Psoas muscle (tissue), 8 donors: ENCODE data around the gene GRID2. TPM values are rescaled to one million over a fixed set of nuclear protein-coding genes. Genes with fewer than 3 reads are reported as not detected.

Experiments used
- ATAC-seq, 4 donors: fragments of 200-7000 bp; cut with Tn5 transposase; one replicate each; pipeline ENCODE4 v1.9.1; 2020; ENCODE audit warnings: moderate library complexity in 3 of 4, mild to moderate bottlenecking in 2 of 4
- DNase-seq, 2 donors: peaks; one replicate each; pipeline ENCODE4 v3.0.0-alpha.2; 2020
- H3K27ac ChIP-seq: fragments of 200-600 bp; one replicate; pipeline ENCODE4 v1.8.0; 2022
- H3K27me3 ChIP-seq, 3 donors: fragments of 200-600 bp in 1 of 3; one replicate each; pipeline versions ENCODE4 v1.6.1 to v1.8.0; 2013 to 2022; ENCODE audit warnings: low read length in 2 of 3, mild to moderate bottlenecking in 2 of 3, moderate library complexity in 1 of 3; ENCODE audit not compliant: insufficient read depth in 3 of 3
- H3K36me3 ChIP-seq, 2 donors: fragments of 200-600 bp in 1 of 2; one replicate each; pipeline versions ENCODE4 v1.6.1 to v1.8.0; 2013 to 2022; ENCODE audit warnings: low read depth in 1 of 2, mild to moderate bottlenecking in 1 of 2, moderate library complexity in 1 of 2; ENCODE audit not compliant: insufficient read depth in 1 of 2
- H3K4me1 ChIP-seq: fragments of 200-600 bp; one replicate; pipeline ENCODE4 v1.8.0; 2022
- H3K4me3 ChIP-seq: fragments of 200-600 bp; one replicate; pipeline ENCODE4 v1.8.0; 2022; ENCODE audit warnings: mild to moderate bottlenecking
- H3K9me3 ChIP-seq: fragments of 200-600 bp; one replicate; pipeline ENCODE4 v1.8.0; 2022
- WGBS, 3 donors: extraction: QIAGEN DNeasy Blood & Tissue Kit; methylation state at CpG; one replicate each; pipeline versions ENCODE4 v1.1.6 to v1.1.7; 2013; 5-methylcytosine and 5-hydroxymethylcytosine counted together
- intact Hi-C, 2 donors: fragments of 100-400 bp; cut with DNase I; formaldehyde crosslinking; loops; one replicate each; pipeline versions ENCODE4 v1.11.0 to v1.14.2; 2022
- polyA plus RNA-seq, 3 donors: library from polyadenylated mRNA; stranded (reverse); fragments of 200-250 nt; gene quantifications; one replicate each; pipeline ENCODE4 v1.2.3, GENCODE V29; 2013
- total RNA-seq, 4 donors: library from RNA; stranded (reverse); fragmentation: NEBNext Ultra II Directional in 2 of 4; extraction: Animal tissue kit (Norgen Biotek cat#: 25700) in 2 of 4; gene quantifications; one replicate each; pipeline versions ENCODE4 v1.2.1 to v1.2.4, GENCODE V29; 2021 to 2023
- TF ChIP-seq, protein P1 (sequence below): fragments of 200-600 bp; IDR thresholded peaks from one replicate; pipeline ENCODE4 v1.8.0; 2022; ENCODE audit warnings: antibody characterized with exemption
- donor health status: healthy with polysubstance abuse.
- donor health status: DM: no; HTN: no; CAD: no; lungs with moderate emphysema.
- donor health status: Bipolar disorder and iron deficiency.
- donor health status: healthy.
- donor health status: DM: yes; HTN: yes; CAD: no.
- donor health status: DM: no; HTN: no; CAD: no.
- donor health status: DM: no; HTN: no; CAD: no.
- donor health status: DM: yes; HTN: yes; CAD: no.

GRID2 gene
- total and polyA plus RNA-seq, 7 donors = not detected

DNA sequence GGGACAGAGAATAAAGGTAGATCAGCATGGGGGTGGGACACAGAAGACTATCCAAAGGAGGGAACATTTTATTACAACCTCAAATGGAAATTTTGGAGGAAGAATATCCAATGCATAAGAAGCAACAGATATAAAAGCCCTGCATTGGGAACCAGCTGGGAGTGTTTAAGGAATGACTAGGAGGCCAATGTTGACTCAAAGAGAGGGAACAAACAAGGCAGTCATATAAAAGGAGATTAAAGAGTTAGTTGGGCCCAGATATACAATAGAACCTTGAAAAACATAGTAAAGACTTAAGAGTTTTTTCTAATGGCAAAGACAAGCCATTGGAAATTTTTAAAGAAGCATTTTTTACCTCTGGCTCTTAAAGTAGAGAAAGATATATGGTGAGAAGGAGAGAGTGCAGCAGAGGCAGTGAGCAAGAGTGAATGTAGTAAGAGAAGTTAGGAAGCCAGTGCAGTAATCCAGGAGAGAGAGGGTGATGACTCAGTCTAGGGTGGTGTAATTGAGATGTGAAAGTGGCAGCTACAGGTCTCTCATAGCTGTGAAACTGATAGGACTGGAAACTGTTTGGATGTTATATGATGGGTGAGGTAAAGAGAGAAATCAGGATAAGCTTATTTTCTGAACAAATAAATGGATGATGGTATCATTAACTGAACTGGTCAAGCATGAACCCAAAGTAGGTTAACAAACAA is 1342.6 kb downstream of the GRID2 start:
- TF ChIP-seq, protein P1, sequence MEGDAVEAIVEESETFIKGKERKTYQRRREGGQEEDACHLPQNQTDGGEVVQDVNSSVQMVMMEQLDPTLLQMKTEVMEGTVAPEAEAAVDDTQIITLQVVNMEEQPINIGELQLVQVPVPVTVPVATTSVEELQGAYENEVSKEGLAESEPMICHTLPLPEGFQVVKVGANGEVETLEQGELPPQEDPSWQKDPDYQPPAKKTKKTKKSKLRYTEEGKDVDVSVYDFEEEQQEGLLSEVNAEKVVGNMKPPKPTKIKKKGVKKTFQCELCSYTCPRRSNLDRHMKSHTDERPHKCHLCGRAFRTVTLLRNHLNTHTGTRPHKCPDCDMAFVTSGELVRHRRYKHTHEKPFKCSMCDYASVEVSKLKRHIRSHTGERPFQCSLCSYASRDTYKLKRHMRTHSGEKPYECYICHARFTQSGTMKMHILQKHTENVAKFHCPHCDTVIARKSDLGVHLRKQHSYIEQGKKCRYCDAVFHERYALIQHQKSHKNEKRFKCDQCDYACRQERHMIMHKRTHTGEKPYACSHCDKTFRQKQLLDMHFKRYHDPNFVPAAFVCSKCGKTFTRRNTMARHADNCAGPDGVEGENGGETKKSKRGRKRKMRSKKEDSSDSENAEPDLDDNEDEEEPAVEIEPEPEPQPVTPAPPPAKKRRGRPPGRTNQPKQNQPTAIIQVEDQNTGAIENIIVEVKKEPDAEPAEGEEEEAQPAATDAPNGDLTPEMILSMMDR = no peak
- H3K4me1 ChIP-seq = no peaks in the 10 kb centered on the region
- no peak overlapping the region for H3K27ac ChIP-seq
- H3K9me3 ChIP-seq = no peaks in the 10 kb centered on the region
- ATAC-seq (no peak), DNase-seq (no peak)
- no peak overlapping the region for H3K4me3 ChIP-seq
- intact Hi-C loops = no loop called here
- H3K27me3 ChIP-seq = peaks cover 0 to 2% (median 0%) of the 10 kb centered on the region in 3 donors
- no peaks in the 10 kb centered on the region for H3K36me3 ChIP-seq

DNA sequence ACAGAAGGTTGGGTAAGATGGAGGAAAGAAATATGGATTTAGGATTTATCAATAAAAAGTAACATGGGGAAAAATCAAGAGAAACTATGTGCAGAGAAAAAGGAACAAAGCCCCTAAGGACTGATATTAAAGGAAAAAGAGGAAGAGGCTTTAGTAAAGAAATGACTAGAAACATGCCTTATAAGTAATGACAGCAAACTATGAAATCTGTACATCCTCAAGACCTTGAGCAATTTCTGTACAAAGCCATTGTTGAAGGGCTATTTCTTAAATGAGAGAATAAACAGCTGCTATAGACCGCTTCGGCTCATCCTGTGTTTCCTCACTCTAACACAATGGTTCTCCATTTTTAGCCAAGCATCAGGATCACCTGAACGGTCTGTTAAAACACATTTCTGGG is 1344.5 kb downstream of the GRID2 start:
- H3K27me3 ChIP-seq = peaks cover 0 to 2% (median 0%) of the 10 kb centered on the region in 3 donors
- DNase-seq (no peak), ATAC-seq (no peak)
- no peaks in the 10 kb centered on the region for H3K4me1 ChIP-seq
- H3K27ac ChIP-seq = no peak overlapping the region
- no peak overlapping the region for H3K4me3 ChIP-seq
- WGBS, 3 donors = 76 to 78% (median 77%) methylated on average over 3 of the region's 3 CpGs
- intact Hi-C loops = no loop called here
- H3K36me3 ChIP-seq = no peaks in the 10 kb centered on the region
- TF ChIP-seq, protein P1 = no peak
- H3K9me3 ChIP-seq = no peaks in the 10 kb centered on the region

DNA sequence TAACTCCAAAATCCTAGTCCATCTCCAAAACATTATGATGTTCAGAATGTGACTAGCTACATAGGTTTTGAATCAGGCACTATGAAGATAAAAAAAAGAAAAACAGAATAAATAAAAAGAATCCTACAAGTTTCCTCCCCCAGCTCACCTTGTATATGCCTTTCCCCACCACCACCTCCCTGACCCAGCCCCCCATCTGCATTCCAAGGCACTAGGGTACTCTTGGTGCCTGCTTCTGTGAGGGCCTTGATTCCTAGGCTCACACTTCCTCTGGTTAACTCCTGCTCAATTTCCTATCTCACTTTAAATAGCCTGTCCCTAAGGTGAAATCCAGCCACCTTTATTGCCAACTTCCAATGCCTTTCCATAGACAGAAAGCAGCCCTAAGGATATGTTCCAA is 1346.1 kb downstream of the GRID2 start:
- no peak for ATAC-seq
- DNase-seq = no peak
- H3K4me1 ChIP-seq = no peaks in the 10 kb centered on the region
- intact Hi-C loops = no loop called here
- H3K4me3 ChIP-seq = no peak overlapping the region
- peaks cover 0 to 2% (median 0%) of the 10 kb centered on the region in 3 donors for H3K27me3 ChIP-seq
- no peaks in the 10 kb centered on the region for H3K9me3 ChIP-seq
- H3K27ac ChIP-seq = no peak overlapping the region
- TF ChIP-seq, protein P1 = no peak
- no peaks in the 10 kb centered on the region for H3K36me3 ChIP-seq

DNA sequence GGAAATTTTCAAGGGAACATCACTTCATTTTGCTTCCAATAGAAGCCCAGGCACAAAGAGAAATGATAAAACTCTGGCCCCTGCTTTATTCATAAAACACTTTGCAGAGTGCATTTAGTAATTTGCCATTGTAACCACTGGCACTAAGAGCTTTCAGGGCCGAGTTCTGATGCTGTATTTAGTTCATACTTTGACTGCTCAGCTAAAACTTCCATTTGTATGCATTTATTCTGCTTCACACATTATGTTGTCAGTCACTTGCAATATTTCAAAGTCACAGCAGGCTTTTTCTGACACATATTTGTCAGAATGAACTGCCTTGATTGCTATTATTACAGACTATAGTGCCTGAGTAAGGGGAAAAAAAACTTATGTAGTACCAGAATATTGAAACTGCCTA is 1350.4 kb downstream of the GRID2 start:
- Histone ChIP-seq H3K9me3 (no peaks in the 10 kb centered on the region), H3K27me3 (no peaks in the 10 kb centered on the region), H3K27ac (no peak overlapping the region), H3K4me1 (no peaks in the 10 kb centered on the region), H3K4me3 (no peak overlapping the region), H3K36me3 (no peaks in the 10 kb centered on the region)
- ATAC-seq (no peak), DNase-seq (no peak)
- 27 to 53% (median 38%) methylated on average over 1 of the region's 1 CpG for WGBS, 3 donors
- intact Hi-C loops = no loop called here
- TF ChIP-seq, protein P1 = no peak

DNA sequence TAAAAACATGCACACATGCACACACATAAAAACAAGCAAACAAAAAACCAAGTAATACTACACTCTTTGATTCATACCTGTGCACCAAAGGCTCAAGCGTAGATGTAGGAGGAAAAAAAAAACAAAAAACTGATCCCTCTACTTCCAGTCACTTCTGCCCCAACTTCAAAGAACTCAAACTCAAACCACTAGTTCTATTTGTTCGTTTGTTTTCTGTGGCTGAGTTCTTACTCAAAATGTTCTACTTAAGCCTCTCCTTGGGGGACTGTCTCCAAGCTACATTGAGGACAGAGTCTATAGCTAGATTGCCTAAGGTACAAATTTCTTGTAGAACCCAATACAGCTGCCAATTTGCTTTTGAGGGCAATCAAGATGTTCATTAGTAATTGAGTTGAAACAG is 1353.8 kb downstream of the GRID2 start:
- H3K9me3 ChIP-seq = no peaks in the 10 kb centered on the region
- DNase-seq (no peak), ATAC-seq (no peak)
- H3K27ac ChIP-seq = no peak overlapping the region
- H3K27me3 ChIP-seq = no peaks in the 10 kb centered on the region
- no peaks in the 10 kb centered on the region for H3K36me3 ChIP-seq
- 73 to 79% (median 78%) methylated on average over 2 of the region's 2 CpGs for WGBS, 3 donors
- H3K4me1 ChIP-seq = no peaks in the 10 kb centered on the region
- intact Hi-C loops = no loop called here
- H3K4me3 ChIP-seq = no peak overlapping the region
- TF ChIP-seq, protein P1 = no peak
